ENCODE data around the gene GPATCH8.
A peak's percentile ranks its signal among the peaks of the same experiment; 100 is the strongest.
"Not testable (repeated sequence)": the region's sequence is repeated elsewhere in the genome, so short reads cannot be mapped to it uniquely, and the experiment has no call there.

The GPATCH8 gene

DNA sequence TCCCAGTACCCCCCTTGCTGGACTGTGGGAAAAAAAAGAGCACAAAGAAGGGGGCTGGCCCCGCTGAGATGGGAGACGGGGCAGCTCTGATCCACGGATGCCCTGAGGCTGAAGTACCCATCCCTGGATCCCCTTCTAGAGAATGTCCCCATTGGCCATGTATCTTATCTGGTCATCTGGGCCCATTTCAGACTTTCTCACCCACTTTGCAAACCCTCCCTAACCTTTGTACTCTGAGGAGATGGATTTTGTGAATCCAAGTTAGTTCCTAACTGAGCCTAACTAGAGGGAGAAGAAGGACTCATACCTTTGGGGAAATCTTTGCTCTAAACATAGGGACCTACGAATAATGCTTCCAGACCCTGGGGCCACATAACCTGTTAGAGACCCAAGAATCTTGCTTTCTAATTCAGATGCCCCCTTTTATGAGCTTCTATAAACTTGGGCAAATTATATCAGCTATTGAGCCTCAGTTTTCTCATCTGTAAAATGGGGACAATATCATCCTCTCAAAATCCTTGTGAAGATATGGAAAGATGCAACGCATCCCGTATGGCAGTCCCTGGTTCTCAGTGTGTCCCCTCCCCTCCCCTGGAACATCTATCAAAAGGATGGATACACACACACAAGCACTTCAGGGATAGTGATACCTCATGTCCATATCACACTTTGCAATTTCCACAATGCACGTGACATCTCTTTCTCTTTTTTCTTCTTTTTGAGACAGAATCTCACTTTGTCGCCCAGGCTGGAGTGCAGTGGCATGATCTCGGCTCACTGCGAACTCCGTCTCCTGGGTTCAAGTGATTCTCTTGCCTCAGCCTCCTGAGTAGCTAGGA is 37.3 kb upstream of the GPATCH8 start:
- H3K36me3 ChIP-seq (replicated peaks) = no peaks in the 10 kb centered on the region
- in situ Hi-C loops (cut with HindIII; ENCODE audit: low pct_ligation_motif_present, low sequenced_read_pairs) = loop anchor here (25.0 kb wide), 1 partner anchor 97 kb away; no protein-coding TSS in a partner anchor
- H3K4me3 ChIP-seq (ENCODE audit: low read depth, low read length) = no peak overlapping the region
- no peak overlapping the region for H3K27ac ChIP-seq
- H3K27me3 ChIP-seq (replicated peaks) = no peaks in the 10 kb centered on the region
- no peak for DNase-seq
- TF ChIP-seq, protein P1, sequence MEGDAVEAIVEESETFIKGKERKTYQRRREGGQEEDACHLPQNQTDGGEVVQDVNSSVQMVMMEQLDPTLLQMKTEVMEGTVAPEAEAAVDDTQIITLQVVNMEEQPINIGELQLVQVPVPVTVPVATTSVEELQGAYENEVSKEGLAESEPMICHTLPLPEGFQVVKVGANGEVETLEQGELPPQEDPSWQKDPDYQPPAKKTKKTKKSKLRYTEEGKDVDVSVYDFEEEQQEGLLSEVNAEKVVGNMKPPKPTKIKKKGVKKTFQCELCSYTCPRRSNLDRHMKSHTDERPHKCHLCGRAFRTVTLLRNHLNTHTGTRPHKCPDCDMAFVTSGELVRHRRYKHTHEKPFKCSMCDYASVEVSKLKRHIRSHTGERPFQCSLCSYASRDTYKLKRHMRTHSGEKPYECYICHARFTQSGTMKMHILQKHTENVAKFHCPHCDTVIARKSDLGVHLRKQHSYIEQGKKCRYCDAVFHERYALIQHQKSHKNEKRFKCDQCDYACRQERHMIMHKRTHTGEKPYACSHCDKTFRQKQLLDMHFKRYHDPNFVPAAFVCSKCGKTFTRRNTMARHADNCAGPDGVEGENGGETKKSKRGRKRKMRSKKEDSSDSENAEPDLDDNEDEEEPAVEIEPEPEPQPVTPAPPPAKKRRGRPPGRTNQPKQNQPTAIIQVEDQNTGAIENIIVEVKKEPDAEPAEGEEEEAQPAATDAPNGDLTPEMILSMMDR (IDR thresholded peaks at IDR 0.05; ENCODE audit: low read depth, low read length, missing control alignments) = no peak

DNA sequence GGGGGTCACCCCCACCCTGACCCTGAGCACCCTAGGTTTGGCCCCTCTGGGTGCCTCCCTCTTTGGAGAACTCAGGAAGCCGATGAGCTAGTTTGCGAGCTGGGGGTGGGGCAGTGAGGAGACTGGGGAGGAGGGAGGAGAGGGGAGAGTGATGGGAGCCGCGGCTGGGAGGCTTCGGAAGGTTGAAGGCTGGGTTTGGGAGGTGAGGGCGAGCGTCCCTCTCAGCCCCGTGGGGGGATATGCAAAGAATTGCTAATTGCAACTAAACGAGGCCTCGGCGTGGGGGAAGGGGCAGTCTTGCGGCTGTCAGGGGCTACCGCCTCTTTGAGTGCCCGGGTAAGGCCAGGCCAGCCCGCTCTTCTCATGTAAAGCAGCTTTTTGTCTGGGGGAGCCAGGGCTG is 36.5 kb upstream of the GPATCH8 start:
- DNase-seq = no peak
- Histone ChIP-seq H3K4me3 (ENCODE audit: low read depth, low read length) (no peak overlapping the region), H3K36me3 (replicated peaks) (no peaks in the 10 kb centered on the region), H3K27me3 (replicated peaks) (no peaks in the 10 kb centered on the region), H3K27ac (no peak overlapping the region)
- in situ Hi-C loops (cut with HindIII; ENCODE audit: low pct_ligation_motif_present, low sequenced_read_pairs) = loop anchor here (25.0 kb wide), 1 partner anchor 98 kb away; no protein-coding TSS in a partner anchor
- TF ChIP-seq, protein P1 (IDR thresholded peaks at IDR 0.05; ENCODE audit: low read depth, low read length, missing control alignments) = no peak

DNA sequence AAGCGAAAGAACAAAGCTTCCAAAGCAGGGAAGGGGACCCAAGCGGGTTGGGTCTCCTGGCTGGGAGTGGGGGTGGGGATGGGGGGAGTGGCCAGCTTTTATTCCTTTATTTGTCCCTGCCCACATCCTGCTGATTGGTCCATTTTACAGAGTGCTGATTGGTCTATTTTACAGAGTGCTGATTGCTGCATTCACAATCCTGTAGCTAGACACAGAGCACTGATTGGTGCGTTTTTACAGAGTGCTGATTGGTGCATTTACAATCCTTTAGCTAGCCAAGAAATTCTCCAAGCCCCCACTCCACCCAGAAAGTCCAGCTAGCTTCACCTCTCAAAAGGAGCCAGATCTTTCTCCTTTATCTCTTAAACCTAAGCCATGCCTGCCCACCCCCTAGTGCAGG is 34.7 kb upstream of the GPATCH8 start:
- in situ Hi-C loops (cut with HindIII; ENCODE audit: low pct_ligation_motif_present, low sequenced_read_pairs) = loop anchor here (25.0 kb wide), 1 partner anchor 99 kb away; no protein-coding TSS in a partner anchor

DNA sequence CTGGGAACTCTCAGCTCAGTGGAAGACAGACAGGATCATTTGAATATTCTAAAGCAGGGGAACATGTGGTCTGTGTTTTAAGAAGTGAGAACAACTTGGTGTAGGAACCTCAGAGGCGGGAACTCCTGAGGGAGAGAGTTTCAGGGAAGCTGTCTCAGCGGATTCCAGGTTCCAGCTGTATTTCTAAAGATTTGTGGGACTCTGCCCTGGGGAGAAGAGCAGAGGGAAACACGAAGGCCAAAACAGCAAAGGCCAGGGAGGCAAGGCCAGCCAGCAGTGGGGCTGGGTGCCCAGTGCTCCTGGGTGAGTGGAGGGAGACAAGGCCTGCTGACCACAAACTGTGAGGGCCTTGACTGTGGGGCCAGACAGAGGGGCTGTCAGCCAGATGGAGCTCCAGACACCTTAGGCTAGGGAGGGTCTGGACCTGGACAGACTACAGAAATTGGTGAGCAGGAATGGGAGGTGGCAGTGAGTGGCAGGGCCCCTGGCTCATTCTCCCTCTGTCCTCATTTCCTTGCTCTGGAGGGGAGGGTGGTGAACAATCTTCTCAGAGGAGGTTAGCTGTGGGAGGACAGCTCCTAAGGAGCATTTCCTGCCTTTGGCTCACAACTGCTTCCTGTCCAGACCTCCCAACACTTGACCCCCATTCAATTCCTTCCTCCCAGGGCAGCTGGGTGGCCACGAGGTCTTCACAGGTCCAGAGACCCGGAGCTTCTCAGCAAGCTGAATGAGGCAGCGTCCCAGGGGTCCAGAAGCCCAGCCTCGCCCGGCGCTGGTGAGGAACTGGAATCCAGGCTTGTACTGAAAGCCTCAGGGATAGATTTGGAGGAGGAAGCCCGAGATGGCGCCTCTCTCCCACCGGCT is 33.1 kb upstream of the GPATCH8 start:
- in situ Hi-C loops (cut with HindIII; ENCODE audit: low pct_ligation_motif_present, low sequenced_read_pairs) = loop anchor here (25.0 kb wide), 1 partner anchor 101 kb away; no protein-coding TSS in a partner anchor
- Histone ChIP-seq H3K36me3 (replicated peaks) (no peaks in the 10 kb centered on the region), H3K27me3 (replicated peaks) (no peaks in the 10 kb centered on the region), H3K27ac (no peak overlapping the region), H3K4me3 (ENCODE audit: low read depth, low read length) (no peak overlapping the region)
- DNase-seq = no peak
- TF ChIP-seq, protein P1 (IDR thresholded peaks at IDR 0.05; ENCODE audit: low read depth, low read length, missing control alignments) = no peak

More for the DNA sequence above, 34.7 kb upstream of the GPATCH8 start:
- H3K4me3 ChIP-seq (ENCODE audit: low read depth, low read length); H3K36me3 ChIP-seq (replicated peaks); DNase-seq; H3K27me3 ChIP-seq (replicated peaks); H3K27ac ChIP-seq: not testable (repeated sequence)

DNA sequence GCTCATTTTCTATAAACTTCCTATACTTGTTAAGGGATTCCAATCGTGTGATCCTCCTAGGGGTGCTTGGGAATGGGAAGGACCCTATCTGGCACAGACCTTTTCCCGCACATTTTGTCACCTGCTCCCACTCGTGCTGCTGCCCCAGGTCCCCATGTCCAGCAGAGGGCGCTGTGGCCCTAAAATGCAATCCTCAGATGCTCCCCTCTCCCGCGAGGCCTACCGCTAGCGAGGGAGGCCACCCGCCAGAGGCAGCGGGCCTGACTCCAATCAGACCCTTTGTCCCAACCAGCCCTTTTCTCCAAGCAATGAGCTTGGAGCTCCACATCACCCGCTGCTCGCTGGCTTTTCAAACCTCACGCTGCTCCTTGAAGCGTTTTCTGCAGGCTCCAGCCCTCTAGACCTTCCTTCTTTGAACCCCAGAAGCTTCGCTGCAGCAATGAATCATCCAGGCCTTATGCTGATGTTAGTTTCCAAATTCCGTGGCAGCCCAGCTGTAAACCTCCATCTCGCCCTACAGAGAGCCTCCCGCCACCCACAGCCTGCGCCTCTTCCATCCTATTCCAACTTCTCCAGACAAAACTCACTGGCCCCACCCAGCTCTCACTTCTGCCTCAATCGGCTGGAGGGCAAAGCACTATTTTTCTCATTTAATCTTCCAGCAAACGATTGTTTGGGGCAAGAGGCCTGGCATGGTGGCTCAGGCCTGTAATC is 30.5 kb upstream of the GPATCH8 start:
- in situ Hi-C loops (cut with HindIII; ENCODE audit: low pct_ligation_motif_present, low sequenced_read_pairs) = loop anchor here (25.0 kb wide), 1 partner anchor 104 kb away; no protein-coding TSS in a partner anchor
- peak overlapping the region; percentile 15 for H3K4me3 ChIP-seq (ENCODE audit: low read depth, low read length)

More for the DNA sequence above, 30.5 kb upstream of the GPATCH8 start:
- no peaks in the 10 kb centered on the region for H3K27me3 ChIP-seq (replicated peaks)
- no peaks in the 10 kb centered on the region for H3K36me3 ChIP-seq (replicated peaks)
- peak overlapping the region; percentile 6 for H3K27ac ChIP-seq
- TF ChIP-seq, protein P1 (IDR thresholded peaks at IDR 0.05; ENCODE audit: low read depth, low read length, missing control alignments) = peak; percentile 98
- peak; percentile 80 for DNase-seq
